CD4-positive, alpha-beta T cell (primary cell): ENCODE data around the gene DQX1. TPM values are rescaled to one million over a fixed set of nuclear protein-coding genes. Genes with fewer than 3 reads are reported as not detected.

Experiments
- ATAC-seq: fragments of 200-7000 bp; cut with Tn5 transposase; one replicate; pipeline ENCODE4 v1.10.0; 2022; ENCODE audit warnings: mild to moderate bottlenecking; ENCODE audit not compliant: poor library complexity
- CTCF ChIA-PET: fragments of 350-600 bp; sonication (Branson Sonifier 250); formaldehyde crosslinking; loops from one replicate; lab custom pipeline; 2021; ENCODE audit warnings: antibody characterized with exemption, inconsistent platforms; lab: Charles Lee
- POLR2A ChIA-PET: fragments of 350-600 bp; sonication (Branson Sonifier 250); formaldehyde crosslinking; loops from one replicate; lab custom pipeline; 2021; ENCODE audit warnings: antibody characterized with exemption, inconsistent platforms; lab: Charles Lee
- DNase-seq, 14 experiments: peaks; one replicate each; pipeline ENCODE4 v3.0.0-alpha.2; 2013 to 2020; ENCODE audit warnings: mixed read lengths in 2 of 14
- H3K27ac ChIP-seq, 2 donors: one replicate each; pipeline versions ENCODE4 v1.5.1 to v1.7.0; 2013; ENCODE audit warnings: low read length in 2 of 2, low read depth in 1 of 2, mild to moderate bottlenecking in 1 of 2
- H3K27me3 ChIP-seq, 2 experiments: 1 replicate in 1 of 2; 2 replicates in 1 of 2; pipeline versions ENCODE4 v1.6.1 to v1.7.0; 2013; ENCODE audit warnings: low read length in 2 of 2, control low read depth in 1 of 2, mild to moderate bottlenecking in 1 of 2, moderate library complexity in 1 of 2; ENCODE audit not compliant: insufficient read depth in 2 of 2, control insufficient read depth in 1 of 2
- H3K36me3 ChIP-seq: one replicate; pipeline ENCODE4 v1.6.1; 2013; ENCODE audit warnings: low read length, control low read depth; ENCODE audit not compliant: insufficient read depth
- H3K4me1 ChIP-seq: one replicate; pipeline ENCODE4 v1.6.1; 2013; ENCODE audit warnings: low read length, control low read depth; ENCODE audit not compliant: insufficient read depth
- H3K4me3 ChIP-seq: one replicate; pipeline ENCODE4 v1.5.1; 2013; ENCODE audit warnings: mild to moderate bottlenecking, low read length, moderate library complexity
- H3K9me3 ChIP-seq, 2 experiments: 1 replicate in 1 of 2; 2 replicates in 1 of 2; pipeline versions ENCODE4 v1.6.1 to v1.7.0; 2013; ENCODE audit warnings: low read length in 2 of 2, mild to moderate bottlenecking in 2 of 2, control low read depth in 1 of 2, moderate library complexity in 1 of 2; ENCODE audit not compliant: control insufficient read depth in 1 of 2, insufficient read depth in 1 of 2
- H3K27ac Mint-ChIP-seq: one replicate; pipeline ENCODE4 v1.8.0; 2020; ENCODE audit warnings: mixed read lengths
- H3K27me3 Mint-ChIP-seq: one replicate; pipeline ENCODE4 v1.8.0; 2021; ENCODE audit warnings: mixed read lengths
- H3K36me3 Mint-ChIP-seq: one replicate; pipeline ENCODE4 v1.8.0; 2021; ENCODE audit warnings: low read depth, mixed read lengths
- H3K4me1 Mint-ChIP-seq: one replicate; pipeline ENCODE4 v1.8.0; 2021; ENCODE audit warnings: low read depth, mixed read lengths
- H3K4me3 Mint-ChIP-seq: one replicate; pipeline ENCODE4 v1.8.0; 2020; ENCODE audit warnings: mild to moderate bottlenecking, mixed read lengths
- H3K9me3 Mint-ChIP-seq: one replicate; pipeline ENCODE4 v1.8.0; 2020; ENCODE audit warnings: mixed read lengths
- intact Hi-C, 2 experiments: fragments of 100-400 bp; cut with DNase I in 1 of 2; cut with micrococcal nuclease in 1 of 2; formaldehyde crosslinking; loops; one replicate each; pipeline versions ENCODE4 v1.15.1 to v1.9.0; 2023 to 2025; cut with DNase I, micrococcal nuclease
- total RNA-seq, 174 experiments: library from RNA in 2 of 174; stranded (reverse) in 2 of 174; gene quantifications; one replicate each; pipeline ENCODE4 v1.2.3 and lab custom pipeline; 2021 to 2026
- TF ChIP-seq, protein P1 (sequence below): fragments of 200-600 bp; IDR thresholded peaks from one replicate; pipeline ENCODE4 v1.8.0; 2022; ENCODE audit warnings: antibody characterized with exemption, mild to moderate bottlenecking

The DQX1 gene
- total RNA-seq, 2 experiments from 2014 or later, result 0.22 TPM; not detected in 1

DNA sequence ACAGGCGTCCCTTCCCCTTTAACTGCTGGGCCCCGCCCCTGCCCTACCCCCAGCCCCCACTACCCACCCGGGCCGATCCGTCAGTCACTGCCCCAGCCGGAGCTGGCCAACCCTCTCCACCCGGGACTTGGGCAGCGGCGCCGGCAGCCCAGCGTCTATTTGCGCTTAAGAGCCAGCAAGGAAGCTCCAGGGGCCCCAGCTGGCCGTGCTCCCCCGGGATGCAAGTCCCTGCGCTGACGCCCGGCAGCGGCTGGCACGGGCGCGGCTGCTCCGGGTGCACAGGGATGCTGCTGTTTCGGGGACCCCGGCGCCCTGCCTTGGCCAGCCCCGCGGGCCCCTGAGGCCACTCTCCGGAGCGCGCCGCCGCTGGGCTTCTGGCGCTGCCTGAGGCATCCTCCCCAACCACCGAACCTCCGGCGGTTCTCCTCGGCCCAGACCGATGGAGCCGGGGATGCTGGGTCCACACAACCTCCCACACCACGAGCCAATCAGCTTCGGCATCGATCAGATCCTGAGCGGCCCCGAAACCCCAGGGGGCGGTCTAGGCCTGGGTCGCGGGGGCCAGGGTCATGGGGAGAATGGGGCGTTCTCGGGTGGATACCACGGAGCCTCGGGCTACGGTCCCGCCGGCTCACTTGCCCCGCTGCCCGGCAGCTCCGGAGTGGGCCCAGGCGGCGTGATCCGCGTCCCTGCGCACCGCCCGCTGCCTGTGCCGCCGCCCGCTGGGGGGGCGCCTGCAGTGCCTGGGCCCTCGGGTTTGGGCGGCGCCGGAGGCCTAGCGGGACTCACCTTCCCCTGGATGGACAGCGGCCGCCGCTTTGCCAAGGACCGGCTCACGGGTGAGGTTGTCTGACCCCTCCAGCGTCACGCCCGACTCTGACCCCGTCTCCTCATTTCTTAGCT, 11.4 kb downstream of the DQX1 start, which contains the start of gene TLX2:
TLX2 (plus strand) TSS at position 83 of the 903 bp plus-strand sequence; CDS start at position 440, 357 bp downstream.
- intact Hi-C loops, result loop anchor here in 1 of 2 experiments (2.0 kb wide), 1 partner anchor 14 kb away; the partner anchor contains the start of genes AUP1 and HTRA2
- H3K27me3 Mint-ChIP-seq, result peaks cover 88% of the 10 kb centered on the region
- H3K4me3 ChIP-seq, result peak within 1 kb of the TSS; percentile 54

DNA sequence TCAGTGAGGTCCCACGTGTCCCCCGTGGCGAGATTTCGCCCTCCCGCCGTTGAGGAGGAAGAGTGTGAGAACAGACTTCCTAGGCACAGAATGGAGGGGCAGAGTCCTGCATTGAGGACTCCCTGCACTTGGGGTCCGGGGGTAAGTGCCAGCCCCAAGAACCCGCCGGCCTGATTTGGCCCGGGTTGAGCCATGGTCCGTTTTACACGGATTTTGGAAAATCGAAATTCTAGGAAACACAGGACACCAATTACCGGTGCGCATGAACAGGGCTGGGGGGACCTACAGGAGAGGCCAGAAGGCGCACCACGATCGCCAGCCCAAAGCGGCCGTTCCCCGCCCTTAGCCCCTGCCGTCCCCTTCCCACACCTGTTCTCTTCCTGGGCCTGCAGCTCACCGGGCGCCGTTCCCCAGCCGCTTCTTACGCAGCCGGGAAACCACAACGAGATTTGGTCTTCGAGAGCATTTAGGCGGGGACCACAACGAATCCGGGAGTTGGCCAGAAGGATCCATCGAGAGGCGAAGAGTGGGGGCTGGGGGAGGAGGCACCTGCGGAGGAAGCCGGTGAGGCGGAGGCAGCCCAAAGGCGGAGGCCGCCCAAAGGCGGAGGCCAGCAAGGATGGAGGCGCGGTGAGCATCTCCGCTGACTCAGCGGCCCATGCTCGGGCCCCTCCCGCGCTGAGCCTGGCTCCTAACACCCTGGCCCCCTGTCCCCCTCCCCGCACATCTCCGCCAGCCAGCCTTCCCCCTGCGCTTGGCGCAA, 12.2 kb downstream of the DQX1 start:
- Mint-ChIP-seq H3K9me3 (no peaks in the 10 kb centered on the region), H3K27me3 (peaks cover 82% of the 10 kb centered on the region), H3K4me3 (peak overlapping the region; percentile 69), H3K4me1 (peaks cover 20% of the 10 kb centered on the region), H3K36me3 (no peaks in the 10 kb centered on the region), H3K27ac (no peak overlapping the region)
- intact Hi-C loops, result loop anchor here in 1 of 2 experiments (2.0 kb wide), 1 partner anchor 15 kb away; the partner anchor contains the start of genes AUP1 and HTRA2
- peaks cover 40% of the 10 kb centered on the region for H3K4me1 ChIP-seq
- DNase-seq, result peak in 5 of 14 experiments; percentile 22 to 55 (median 44)
- CTCF ChIA-PET, result interaction anchor here (0.9 kb wide), 1 partner anchor 16 kb away, joined by 4 read pairs; the partner anchor contains the start of genes AUP1 and HTRA2
- peaks cover 0 to 36% of the 10 kb centered on the region in 2 experiments for H3K9me3 ChIP-seq
- H3K4me3 ChIP-seq, result peak overlapping the region; percentile 25
- POLR2A ChIA-PET, result interaction anchor here (0.7 to 2.0 kb wide), 5 partner anchors 10 to 59 kb away, joined by 3 to 10 read pairs (median 3); partner anchors contain the start of genes AUP1 and HTRA2
- no peaks in the 10 kb centered on the region for H3K36me3 ChIP-seq
- TF ChIP-seq, protein P1, sequence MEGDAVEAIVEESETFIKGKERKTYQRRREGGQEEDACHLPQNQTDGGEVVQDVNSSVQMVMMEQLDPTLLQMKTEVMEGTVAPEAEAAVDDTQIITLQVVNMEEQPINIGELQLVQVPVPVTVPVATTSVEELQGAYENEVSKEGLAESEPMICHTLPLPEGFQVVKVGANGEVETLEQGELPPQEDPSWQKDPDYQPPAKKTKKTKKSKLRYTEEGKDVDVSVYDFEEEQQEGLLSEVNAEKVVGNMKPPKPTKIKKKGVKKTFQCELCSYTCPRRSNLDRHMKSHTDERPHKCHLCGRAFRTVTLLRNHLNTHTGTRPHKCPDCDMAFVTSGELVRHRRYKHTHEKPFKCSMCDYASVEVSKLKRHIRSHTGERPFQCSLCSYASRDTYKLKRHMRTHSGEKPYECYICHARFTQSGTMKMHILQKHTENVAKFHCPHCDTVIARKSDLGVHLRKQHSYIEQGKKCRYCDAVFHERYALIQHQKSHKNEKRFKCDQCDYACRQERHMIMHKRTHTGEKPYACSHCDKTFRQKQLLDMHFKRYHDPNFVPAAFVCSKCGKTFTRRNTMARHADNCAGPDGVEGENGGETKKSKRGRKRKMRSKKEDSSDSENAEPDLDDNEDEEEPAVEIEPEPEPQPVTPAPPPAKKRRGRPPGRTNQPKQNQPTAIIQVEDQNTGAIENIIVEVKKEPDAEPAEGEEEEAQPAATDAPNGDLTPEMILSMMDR, result no peak
- no peak overlapping the region for H3K27ac ChIP-seq
- H3K27me3 ChIP-seq, result peaks cover 64 to 65% of the 10 kb centered on the region in 2 experiments
- peak; percentile 19 for ATAC-seq

More for the DNA sequence above, 11.4 kb downstream of the DQX1 start, which contains the start of gene TLX2:
- DNase-seq, result peak in 2 of 14 experiments; percentile 34 to 37
- TF ChIP-seq, protein P1, result no peak
- Histone ChIP-seq H3K27me3 (peaks cover 72 to 73% of the 10 kb centered on the region in 2 experiments), H3K36me3 (no peaks in the 10 kb centered on the region), H3K4me1 (peaks cover 40% of the 10 kb centered on the region), H3K9me3 (peaks cover 0 to 36% of the 10 kb centered on the region in 2 experiments), H3K27ac (no peak within 1 kb of the TSS)
- Mint-ChIP-seq H3K4me3 (peak within 1 kb of the TSS; percentile 74), H3K9me3 (no peaks in the 10 kb centered on the region), H3K36me3 (no peaks in the 10 kb centered on the region), H3K27ac (no peak within 1 kb of the TSS), H3K4me1 (peaks cover 18% of the 10 kb centered on the region)
- ChIA-PET CTCF (interaction anchor here (0.9 kb wide), 1 partner anchor 15 kb away, joined by 4 read pairs; the partner anchor contains the start of genes AUP1 and HTRA2), POLR2A (interaction anchor here (1.0 to 2.0 kb wide), 3 partner anchors 11 to 60 kb away, joined by 3 to 10 read pairs (median 6); partner anchors contain the start of genes AUP1 and HTRA2)
- ATAC-seq, result peak; percentile 12
